ENCODE results near the gene DCTN2.

DNA sequence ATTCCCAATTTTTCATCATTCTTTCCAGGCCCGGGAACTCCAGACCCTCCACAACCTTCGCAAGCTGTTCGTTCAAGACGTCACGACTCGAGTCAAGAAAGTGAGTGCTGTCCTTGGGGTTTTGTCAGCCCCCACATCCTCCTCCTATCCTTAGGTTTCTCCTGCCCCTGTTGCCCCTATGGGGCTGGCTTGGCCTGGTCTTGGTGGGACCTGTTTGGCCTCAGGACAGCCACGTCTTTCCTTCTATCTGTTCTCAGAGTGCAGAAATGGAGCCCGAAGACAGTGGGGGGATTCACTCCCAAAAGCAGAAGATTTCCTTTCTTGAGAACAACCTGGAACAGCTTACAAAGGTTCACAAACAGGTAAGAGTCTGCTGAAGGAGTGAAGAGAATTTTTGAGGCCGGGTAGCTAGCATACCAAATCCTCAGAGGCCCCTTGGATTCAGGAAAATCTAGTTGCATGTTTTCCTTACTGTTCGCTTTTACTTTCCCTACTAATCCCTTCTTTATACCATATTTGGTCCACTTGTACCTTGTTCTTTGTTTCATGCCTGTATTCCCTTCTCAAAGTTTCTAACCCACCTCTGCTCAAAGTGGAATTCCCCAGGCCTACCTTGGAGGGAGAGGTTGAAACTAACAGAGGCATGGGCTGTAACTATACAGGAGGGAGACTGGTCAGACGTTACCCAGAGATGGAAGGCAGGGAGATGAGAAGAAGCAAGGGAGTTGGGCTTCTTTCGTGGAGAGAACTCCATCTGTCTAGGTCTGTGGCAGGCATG, 31.2 kb upstream of the DCTN2 start:
- TF ChIP-seq, protein P1, sequence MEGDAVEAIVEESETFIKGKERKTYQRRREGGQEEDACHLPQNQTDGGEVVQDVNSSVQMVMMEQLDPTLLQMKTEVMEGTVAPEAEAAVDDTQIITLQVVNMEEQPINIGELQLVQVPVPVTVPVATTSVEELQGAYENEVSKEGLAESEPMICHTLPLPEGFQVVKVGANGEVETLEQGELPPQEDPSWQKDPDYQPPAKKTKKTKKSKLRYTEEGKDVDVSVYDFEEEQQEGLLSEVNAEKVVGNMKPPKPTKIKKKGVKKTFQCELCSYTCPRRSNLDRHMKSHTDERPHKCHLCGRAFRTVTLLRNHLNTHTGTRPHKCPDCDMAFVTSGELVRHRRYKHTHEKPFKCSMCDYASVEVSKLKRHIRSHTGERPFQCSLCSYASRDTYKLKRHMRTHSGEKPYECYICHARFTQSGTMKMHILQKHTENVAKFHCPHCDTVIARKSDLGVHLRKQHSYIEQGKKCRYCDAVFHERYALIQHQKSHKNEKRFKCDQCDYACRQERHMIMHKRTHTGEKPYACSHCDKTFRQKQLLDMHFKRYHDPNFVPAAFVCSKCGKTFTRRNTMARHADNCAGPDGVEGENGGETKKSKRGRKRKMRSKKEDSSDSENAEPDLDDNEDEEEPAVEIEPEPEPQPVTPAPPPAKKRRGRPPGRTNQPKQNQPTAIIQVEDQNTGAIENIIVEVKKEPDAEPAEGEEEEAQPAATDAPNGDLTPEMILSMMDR (IDR thresholded peaks at IDR 0.05; ENCODE audit: low read depth, low read length, missing input control) = no peak
- TF ChIP-seq, protein P2, sequence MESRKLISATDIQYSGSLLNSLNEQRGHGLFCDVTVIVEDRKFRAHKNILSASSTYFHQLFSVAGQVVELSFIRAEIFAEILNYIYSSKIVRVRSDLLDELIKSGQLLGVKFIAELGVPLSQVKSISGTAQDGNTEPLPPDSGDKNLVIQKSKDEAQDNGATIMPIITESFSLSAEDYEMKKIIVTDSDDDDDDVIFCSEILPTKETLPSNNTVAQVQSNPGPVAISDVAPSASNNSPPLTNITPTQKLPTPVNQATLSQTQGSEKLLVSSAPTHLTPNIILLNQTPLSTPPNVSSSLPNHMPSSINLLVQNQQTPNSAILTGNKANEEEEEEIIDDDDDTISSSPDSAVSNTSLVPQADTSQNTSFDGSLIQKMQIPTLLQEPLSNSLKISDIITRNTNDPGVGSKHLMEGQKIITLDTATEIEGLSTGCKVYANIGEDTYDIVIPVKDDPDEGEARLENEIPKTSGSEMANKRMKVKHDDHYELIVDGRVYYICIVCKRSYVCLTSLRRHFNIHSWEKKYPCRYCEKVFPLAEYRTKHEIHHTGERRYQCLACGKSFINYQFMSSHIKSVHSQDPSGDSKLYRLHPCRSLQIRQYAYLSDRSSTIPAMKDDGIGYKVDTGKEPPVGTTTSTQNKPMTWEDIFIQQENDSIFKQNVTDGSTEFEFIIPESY (IDR thresholded peaks at IDR 0.05) = no peak
- TF ChIP-seq, protein P3, sequence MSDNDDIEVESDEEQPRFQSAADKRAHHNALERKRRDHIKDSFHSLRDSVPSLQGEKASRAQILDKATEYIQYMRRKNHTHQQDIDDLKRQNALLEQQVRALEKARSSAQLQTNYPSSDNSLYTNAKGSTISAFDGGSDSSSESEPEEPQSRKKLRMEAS (IDR thresholded peaks at IDR 0.05) = no peak
- TF ChIP-seq TAF1 (conservative IDR thresholded peaks at IDR 0.05) (no peak), EGR1 (IDR thresholded peaks at IDR 0.05; ENCODE audit: low read depth in 2 of 2) (no peak), RAD21 (IDR thresholded peaks at IDR 0.05) (no peak), SP1 (IDR thresholded peaks at IDR 0.05) (no peak), GABPA (IDR thresholded peaks at IDR 0.05 in 1 of 2, conservative IDR thresholded peaks at IDR 0.05 in 1 of 2) (no peak), YY1 (IDR thresholded peaks at IDR 0.05) (no peak), JUND (IDR thresholded peaks at IDR 0.05) (no peak), HNF4G (IDR thresholded peaks at IDR 0.05) (no peak), RXRA (IDR thresholded peaks at IDR 0.05) (no peak)
- TF ChIP-seq, protein P4, sequence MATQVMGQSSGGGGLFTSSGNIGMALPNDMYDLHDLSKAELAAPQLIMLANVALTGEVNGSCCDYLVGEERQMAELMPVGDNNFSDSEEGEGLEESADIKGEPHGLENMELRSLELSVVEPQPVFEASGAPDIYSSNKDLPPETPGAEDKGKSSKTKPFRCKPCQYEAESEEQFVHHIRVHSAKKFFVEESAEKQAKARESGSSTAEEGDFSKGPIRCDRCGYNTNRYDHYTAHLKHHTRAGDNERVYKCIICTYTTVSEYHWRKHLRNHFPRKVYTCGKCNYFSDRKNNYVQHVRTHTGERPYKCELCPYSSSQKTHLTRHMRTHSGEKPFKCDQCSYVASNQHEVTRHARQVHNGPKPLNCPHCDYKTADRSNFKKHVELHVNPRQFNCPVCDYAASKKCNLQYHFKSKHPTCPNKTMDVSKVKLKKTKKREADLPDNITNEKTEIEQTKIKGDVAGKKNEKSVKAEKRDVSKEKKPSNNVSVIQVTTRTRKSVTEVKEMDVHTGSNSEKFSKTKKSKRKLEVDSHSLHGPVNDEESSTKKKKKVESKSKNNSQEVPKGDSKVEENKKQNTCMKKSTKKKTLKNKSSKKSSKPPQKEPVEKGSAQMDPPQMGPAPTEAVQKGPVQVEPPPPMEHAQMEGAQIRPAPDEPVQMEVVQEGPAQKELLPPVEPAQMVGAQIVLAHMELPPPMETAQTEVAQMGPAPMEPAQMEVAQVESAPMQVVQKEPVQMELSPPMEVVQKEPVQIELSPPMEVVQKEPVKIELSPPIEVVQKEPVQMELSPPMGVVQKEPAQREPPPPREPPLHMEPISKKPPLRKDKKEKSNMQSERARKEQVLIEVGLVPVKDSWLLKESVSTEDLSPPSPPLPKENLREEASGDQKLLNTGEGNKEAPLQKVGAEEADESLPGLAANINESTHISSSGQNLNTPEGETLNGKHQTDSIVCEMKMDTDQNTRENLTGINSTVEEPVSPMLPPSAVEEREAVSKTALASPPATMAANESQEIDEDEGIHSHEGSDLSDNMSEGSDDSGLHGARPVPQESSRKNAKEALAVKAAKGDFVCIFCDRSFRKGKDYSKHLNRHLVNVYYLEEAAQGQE (IDR thresholded peaks at IDR 0.05) = no peak
- TF ChIP-seq, protein P5, sequence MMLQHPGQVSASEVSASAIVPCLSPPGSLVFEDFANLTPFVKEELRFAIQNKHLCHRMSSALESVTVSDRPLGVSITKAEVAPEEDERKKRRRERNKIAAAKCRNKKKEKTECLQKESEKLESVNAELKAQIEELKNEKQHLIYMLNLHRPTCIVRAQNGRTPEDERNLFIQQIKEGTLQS (IDR thresholded peaks at IDR 0.05) = no peak
